Medulla oblongata (tissue), 1 donor: Measurements from ENCODE around the gene ZNF581.

ENCODE experiments used
- DNase-seq: peaks from one replicate; pipeline ENCODE4 v3.0.0-alpha.2; 2015; ENCODE audit errors: extremely low spot score

ZNF581 gene, protein sequence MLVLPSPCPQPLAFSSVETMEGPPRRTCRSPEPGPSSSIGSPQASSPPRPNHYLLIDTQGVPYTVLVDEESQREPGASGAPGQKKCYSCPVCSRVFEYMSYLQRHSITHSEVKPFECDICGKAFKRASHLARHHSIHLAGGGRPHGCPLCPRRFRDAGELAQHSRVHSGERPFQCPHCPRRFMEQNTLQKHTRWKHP

DNA sequence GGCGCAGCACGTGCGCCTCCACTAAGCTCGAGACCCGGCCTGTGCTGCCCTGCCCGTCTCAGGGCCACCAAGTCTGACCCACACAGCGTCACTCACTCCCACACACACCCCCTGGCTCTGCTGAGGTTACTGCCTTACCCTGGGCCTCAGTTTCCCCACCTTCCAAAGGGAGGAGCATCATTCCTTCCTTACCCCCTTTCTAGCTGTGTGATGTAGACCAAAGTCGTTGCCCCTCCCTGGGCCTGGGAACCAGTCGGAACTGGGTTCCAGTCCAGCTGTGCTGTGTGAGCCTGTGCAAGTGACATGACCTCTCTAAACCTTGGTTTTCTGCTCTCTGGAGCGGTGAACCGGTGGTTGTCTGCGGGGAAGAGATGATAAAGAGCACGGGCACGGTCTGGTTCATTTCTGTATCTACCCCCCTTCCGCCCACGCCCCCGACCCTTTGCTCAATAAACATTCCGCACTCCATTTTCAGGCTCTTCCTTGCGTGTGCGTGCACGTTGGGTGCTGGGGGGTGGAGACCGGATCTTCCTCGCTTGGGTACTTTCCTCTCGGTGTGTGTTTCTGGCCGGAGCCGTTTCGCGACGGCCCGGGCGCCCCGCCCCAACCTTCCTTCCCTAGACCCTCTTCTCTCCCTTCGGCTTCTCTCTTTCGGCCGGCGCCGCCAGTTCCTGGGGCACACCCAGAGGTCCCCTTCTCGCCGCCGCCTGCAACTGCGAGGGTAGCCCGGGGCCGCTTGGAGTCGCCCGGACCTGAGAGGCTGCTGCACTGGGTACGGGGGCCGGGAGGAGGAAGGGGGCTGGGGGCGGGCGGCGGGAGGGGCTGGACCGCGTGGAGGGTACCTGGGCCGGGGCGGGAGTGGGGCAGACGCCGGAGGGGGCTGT is at the start of gene ZNF581:
Gene ZNF581 (plus strand): TSS at position 647 of the 884 bp plus-strand sequence. CDS start 923 bp downstream, outside the sequence.
- DNase-seq, result peak; percentile 58

DNA sequence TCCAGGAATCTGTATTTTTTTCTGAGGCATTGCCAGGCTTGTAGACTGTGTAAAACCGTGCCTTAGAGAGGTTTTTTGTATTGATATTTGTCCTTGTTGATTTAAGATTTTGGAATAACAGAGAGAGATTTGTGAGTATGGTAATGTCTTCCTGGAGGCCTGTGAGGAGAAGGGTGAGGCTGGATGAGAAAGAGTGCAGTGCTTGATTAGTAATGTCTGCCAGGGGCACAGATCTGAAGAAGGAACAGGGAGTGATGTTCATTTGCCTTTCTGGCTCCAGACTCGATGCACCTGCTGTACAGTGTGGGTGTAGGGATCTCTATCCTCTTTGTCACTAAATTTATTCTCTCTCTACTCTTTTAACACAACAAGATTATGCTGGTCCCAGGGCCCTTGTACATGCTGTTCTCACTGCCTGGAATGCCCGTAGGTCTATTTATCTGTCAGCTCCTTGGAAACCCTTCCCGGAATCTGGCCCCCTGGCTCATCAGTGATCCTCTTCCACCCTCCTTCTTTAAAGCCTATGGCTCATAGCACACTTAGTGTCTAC is 48.4 kb upstream of the ZNF581 start:
- no peak for DNase-seq

DNA sequence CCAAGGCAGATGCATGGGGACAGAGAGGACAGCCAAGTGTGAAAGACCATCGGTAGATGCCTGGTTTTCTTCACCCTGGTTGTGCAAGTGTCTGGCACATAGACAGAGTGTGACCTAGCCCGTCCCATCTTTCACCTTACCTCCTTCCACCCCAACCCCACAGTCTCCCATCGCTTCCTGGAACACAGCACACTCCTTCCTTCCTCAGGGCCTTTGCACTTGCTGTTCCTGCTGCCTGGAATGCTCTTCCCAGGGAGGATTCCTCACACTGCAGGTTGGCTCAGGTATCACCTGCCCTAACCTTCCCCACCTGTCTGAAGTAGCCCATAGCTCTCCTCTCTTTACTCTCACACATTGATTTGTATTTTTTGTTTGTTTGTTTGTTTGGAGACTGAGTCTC is 47.1 kb upstream of the ZNF581 start:
- DNase-seq, result no peak

DNA sequence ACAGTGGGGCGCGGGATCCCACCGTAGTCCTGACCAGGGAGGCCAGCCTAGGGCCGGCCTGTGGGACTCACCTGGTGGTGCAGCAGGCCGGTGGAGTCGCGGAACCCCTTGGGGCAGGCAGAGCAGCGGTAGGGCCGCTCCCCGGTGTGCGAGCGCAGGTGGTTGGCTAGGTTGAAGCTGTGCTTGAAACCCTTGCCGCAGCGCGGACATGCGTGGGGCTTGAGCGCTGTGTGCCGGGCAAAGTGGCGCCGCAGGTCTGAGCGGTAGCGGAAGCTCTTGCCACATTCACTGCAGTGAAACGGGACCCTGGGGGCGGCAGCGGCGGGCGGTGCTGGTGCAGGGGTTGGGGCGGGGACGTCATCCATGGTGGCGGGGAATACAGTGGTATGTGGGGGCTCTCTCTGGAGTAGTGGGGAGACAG is 45.9 kb upstream of the ZNF581 start:
- no peak for DNase-seq

DNA sequence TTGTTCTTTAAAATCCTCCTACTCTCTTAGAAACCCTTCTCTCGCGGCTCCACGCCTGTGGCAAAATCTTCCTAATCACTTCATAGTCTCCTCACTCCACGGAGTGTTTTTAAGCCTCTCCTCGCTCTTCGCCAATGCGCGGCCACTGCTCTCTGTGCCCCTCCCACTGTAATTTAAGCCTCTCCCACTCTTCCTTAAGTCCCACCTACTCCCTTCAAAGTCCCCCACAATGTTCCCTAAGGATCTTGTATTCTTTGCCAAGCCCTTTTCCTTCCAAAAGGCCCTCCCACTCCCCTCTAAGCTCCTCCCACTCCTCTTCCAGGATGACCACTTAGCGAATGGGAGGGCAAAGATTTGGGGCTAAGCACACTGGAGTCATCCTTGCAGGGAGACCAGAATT is 45.4 kb upstream of the ZNF581 start:
- DNase-seq, result no peak

DNA sequence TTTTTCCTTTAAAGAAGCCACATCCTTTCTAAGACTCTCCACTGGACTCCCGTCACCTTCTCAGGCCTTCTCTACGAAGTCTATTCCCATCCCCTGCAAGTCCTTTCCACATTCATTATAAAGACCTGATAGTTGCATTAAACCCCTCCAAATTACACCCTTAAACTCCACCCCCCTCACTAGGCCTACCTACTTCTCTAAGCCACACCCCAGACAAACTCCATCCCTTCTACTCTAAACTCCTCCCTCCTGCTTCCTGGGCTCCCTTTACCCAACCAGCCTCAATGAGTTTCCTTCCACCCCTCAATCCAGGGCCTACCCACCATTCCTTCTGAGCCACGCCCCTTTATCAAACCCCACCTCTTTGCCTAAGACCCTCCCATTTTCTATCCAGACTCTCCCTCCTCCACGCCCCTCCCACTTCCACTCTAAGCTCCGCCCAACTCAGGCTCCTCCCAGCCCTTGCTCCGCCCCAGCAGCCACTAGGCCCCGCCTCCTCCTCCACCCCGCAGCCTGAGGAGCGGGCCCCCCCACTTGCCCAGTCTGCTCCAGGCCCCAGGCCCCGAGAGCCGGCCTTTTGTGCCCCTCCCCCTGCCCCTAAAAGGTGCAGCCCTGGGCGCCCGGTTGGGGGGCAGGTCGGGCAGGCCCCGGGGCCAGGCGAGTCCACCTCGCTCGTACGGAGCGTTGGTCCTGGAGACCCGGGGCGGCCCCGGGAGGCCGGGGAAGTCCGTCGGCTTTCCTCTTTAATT is 44.6 kb upstream of the ZNF581 start:
- peak; percentile 95 for DNase-seq

DNA sequence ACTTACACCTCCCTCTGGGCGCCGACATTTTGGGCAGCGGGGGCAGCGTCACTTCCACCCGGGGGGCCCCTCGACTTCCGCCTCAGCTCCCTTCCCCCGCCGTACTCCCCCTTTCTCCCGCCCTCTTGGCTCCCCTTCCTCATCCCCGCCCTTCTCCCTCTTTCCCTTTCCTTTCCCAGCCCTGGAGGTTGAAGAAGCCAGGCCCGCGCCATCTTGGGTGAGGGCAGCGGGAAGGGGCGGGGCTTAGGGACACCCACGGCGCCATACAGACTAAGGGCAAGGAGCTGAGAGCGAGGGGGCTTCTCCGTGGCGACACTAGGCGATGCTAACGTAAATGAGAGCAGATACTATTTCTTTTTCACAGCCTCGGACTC is 44.0 kb upstream of the ZNF581 start, which contains the start of gene FIZ1:
Gene FIZ1 (minus strand): TSS at position 50 of the 374 bp plus-strand sequence. CDS start 1,652 bp downstream, outside the sequence.
- peak; percentile 100 for DNase-seq

DNA sequence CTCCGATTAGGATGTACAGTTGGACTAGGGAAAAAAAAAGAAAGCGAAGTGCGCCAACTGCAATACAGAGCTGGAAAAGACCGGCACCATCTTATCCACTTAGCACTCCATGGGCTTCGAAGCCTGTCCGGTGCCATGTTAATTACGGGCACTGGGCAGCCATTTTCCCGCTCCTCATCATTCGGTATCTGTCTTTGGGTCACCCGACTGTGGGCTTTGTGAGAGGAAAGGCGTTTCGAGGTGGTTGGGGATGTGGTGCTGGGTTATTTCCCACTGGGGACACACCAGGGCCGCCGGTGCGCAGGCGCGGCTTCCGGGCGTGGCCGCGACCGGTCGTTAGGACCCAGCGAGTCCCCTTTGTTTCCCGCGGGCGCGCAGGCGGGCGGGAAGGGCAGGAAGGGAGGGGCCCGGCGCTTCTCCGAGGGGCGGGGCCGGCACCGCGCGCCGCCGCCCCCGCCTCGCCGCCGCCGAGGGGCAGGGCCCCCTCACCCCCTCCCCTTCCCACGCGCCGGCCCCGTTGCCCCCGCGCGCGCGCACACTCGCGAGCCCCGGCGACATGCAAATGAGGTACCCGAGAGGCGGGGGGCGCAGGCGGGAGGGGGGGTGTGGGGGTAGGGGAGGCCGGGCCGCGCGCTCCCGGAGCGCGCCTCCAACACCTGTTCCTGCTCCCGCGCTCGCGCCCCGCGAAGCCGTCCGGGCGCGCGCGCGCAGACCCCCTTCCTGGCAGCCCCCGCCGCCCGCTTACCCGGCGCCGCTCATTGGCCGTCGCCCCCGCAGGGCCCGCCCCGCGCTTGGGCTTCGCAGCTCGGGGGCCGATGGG is 43.4 kb upstream of the ZNF581 start, which contains the start of gene ZNF524:
Gene ZNF524 (plus strand): TSS at position 447 of the 820 bp plus-strand sequence. CDS start 1,825 bp downstream, outside the sequence.
- DNase-seq, result peak; percentile 96

DNA sequence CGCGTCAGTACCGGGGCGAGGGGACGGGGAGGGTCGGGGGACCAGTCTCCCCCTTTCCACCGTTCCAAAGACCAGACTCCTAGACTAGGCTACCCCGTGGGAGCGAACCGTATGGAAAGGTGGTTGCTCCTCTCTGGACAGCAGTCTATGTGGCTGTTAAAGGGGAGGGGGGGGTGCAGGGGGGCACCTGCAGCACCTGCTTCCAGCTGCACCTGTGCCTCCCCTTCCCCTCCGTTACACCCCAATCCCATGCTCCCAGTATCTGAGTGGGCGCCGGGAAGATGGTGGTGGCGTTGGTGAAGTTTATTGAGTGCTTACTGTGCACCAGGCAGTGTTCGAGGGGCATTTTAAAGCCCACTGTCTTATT is 42.8 kb upstream of the ZNF581 start:
- no peak for DNase-seq

DNA sequence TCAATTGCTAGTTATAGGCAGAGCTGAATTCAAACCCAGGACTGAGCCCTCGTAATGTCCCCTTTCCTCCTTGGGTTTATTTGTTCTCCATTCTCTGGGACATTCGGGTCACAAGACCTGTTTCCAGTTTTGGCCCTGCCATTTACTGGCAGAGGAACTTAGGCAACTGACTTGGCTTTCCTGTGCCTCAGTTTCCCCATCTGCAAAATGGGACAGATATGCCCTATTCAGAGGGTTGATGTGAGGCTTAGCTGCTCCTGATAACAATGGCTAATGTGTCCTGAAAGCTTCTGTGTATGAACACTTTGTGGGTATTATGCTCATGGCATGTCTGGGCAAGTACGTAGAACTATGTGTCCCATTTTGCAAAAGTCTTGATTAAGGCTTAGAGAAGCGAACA is 42.4 kb upstream of the ZNF581 start:
- DNase-seq, result peak; percentile 37

DNA sequence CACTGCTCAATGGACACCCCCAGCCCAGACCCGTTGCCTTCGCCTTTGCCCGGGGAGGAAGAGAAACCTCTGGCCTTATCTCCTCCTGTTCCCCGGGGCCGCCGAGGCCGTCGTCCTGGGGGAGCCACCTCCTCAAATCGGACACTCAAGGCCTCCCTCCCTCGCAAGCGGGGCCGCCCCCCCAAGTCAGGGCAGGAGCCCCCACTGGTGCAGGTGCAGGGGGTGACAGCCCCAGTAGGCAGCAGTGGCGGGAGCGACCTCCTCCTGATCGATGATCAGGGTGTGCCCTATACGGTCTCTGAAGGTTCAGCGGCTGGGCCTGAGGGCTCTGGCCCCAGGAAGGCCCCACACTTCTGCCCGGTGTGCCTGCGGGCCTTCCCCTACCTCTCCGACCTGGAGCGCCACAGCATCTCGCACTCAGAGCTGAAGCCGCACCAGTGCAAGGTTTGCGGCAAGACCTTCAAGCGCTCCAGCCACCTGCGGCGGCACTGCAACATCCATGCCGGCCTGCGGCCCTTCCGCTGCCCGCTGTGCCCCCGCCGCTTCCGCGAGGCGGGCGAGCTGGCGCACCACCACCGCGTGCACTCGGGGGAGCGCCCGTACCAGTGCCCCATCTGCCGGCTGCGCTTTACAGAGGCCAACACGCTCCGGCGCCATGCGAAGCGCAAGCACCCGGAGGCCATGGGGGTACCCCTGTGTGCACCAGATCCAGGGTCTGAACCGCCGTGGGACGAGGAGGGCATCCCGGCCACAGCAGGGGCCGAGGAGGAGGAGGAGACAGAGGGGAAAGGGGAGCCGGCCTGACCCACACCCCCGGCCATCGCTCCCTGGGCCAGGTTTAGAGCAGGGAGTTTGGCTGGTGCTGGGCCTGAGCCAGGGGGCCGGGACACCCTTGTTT is 41.1 kb upstream of the ZNF581 start:
- DNase-seq, result no peak

DNA sequence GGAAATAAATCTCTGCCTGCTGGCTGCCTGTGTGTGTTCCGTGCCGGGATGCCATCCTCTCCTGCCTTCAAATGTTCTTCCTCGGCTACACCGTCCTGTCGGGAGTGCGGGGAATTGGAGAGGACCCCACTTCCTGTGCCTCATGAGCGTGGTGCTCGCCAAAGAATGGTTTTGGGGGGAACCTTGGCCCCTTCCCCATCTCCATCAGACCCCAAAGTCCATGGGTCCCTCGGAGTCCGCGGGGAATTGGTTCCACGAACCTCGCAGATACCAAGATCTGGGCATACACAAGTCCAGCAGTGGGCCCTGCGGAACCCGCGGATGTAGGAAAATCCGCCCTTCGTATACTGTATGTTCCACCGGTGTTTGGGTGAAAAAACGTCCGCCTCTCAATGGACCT is 40.3 kb upstream of the ZNF581 start:
- no peak for DNase-seq

DNA sequence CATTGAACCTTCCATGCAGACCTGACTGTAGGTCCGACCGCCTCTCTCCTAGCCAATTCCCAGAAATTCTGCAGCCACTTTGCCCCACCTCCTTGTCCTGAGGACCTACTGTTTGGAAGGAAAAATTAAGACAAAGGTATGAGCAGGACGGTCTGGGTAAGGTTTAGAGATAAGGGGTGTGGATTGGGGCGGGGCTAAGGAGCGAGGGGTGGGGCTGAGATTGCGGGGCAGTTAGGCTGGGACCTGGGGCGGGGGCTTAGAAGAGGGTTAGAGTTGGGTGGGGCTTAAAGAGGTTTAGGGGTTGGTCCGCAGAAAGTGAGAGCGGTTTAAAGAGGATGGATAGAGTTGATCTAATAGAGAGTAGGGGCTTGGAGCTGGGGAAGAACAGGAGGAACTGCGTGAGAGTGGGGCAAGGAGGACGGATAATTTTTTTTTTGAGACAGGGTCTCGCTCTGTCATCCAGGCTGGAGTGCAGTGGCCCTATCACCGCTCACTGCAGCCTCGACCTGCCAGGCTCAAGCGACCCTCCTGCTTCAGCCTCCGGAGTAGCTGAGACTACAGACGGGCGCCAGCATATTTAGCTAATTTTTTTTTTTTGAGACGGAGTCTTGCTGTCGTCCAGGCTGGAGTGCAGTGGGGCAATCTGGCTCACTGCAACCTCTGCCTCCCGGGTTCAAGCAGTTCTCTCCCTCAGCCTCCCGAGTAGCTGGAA is 39.7 kb upstream of the ZNF581 start:
- no peak for DNase-seq

DNA sequence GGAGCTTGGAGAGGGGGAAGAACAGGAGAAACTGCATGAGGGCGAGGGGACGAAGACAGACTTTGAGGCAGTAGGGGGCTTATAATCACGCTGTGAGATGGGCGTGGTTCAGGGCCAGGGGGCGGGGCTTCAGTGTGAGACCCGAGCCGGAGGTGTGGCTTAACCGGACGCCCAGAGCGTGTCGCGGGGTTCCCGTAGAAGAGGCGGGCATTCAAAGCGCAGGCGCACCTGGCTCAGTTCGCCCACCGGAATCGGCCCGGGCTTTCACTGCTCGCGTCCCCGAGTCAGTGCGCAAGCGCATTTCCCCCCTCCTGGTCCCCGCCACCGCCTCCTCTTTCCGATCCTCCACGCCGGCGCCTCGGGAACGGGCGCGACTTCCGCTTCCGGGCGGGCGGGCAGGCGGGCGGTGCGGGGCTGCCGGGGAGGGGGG is 38.2 kb upstream of the ZNF581 start:
- DNase-seq, result peak; percentile 95

DNA sequence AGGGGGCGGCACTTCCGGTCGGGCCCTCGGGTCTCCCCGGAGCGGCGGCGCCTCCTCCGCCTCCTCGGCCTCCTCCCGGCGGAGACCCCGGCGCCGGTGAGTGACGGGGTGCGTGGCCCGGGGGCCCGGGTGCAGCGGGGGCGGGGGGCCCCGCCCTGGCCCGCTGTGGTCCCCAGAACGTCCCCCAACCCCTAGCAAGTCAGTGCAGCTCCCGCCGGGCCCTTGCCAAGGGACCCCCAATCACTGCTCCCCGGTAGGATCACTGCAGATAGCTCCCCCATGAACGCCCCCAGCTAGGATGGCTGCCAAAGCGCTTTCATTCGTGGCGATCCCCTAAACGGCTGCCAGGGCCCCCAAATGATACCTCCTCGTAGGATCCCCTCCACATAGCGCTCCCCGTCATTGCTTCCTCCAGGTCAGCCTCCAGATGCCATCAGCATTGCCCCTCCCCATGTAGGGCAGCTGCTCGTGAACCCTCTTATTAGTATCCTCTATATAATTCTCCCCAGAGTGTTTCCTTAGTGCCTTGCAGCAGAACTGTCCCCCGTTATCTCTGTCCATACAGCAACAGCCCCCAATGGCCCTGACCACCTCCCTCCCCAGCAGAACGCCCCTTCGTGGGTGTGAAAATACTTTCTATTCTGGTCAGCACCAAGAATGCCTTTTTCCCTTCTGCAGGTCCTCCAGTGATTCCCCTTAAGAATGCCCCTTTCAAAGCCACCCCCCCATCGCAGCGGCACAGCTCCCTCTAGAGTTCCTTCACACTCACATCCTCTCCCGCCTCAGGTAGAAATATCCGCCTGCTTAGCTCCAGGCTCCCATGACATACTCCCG is 37.6 kb upstream of the ZNF581 start, which contains the start of gene ZNF865:
Gene ZNF865 (plus strand): TSS at position 11 of the 834 bp plus-strand sequence. CDS start 7,972 bp downstream, outside the sequence.
- DNase-seq, result peak; percentile 83

DNA sequence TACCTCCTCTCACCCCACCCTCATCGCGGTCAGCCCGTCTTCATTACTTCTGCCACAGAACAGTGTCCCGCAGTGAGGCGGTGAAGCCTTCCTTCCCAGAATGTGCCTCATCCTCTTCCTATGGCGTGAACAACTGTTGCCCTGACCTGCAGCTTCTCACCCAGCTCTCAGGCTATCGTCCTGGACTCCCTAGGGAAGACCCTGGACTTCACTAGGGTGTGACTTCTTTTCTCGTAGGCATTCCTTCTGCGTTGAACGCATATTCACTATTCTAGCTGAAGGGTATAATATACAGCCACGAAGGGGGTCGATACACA is 37.0 kb upstream of the ZNF581 start:
- no peak for DNase-seq

DNA sequence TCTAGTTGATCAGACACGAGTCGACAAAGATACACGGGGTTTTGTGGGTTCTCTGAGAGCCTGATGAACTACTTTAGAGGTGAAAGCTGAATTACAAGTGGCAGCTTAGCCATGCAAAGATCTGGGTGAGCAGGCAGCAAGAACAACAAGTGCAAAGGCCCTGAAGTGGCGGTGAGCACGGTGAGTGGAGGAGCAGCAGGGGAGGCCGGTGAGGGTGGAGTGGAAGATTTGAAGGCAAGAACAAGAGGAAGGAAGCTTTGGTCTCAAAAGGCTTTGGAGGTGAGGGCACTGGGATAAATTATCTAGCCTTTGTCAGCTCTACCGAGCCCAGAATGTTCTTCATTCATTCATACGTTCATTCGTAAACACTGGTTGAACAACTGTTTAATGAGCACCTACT is 36.6 kb upstream of the ZNF581 start:
- DNase-seq, result no peak

DNA sequence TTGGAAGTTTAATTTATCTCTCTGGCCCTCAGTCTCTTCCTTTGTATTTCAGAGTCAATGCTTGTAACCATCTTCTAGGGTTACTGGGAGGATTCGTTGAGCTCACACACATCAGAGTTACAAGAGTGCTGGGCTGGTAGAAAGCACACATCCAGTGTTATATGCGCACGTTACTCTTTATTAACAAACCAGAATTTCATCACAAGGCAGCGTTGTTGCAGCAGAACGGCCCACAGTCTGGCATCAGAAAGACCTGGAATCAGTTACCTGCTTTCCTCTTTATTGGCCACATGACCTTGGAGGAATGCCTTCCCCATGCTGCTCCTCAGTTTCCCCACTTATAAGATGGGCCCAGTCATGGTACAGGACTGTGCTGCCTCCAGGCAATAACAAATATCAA is 34.1 kb upstream of the ZNF581 start:
- DNase-seq, result no peak
